H9 (cell line): ENCODE measurements around the gene DSP. TPM values are rescaled to one million over a fixed set of nuclear protein-coding genes. Genes with fewer than 3 reads are reported as not detected.

Experiments used
- DNase-seq: peaks from one replicate; pipeline ENCODE4 v3.0.0-alpha.2; 2017
- H2AFZ ChIP-seq: one replicate; pipeline ENCODE4 v1.6.1; 2013; ENCODE audit warnings: mild to moderate bottlenecking, low read length, control low read depth, moderate library complexity
- H2AK5ac ChIP-seq: 2 replicates; pipeline ENCODE4 v1.6.1; 2013; ENCODE audit warnings: low read length, control low read depth, mixed read lengths; ENCODE audit not compliant: insufficient read length
- H2BK120ac ChIP-seq: one replicate; pipeline ENCODE4 v1.6.1; 2013; ENCODE audit warnings: low read depth, mild to moderate bottlenecking, low read length, control low read depth, inconsistent platforms; ENCODE audit not compliant: poor library complexity, severe bottlenecking
- H2BK12ac ChIP-seq: 2 replicates; pipeline ENCODE4 v1.6.1; 2013; ENCODE audit warnings: low read length, control low read depth, mixed read lengths, low read depth; ENCODE audit not compliant: insufficient read length
- H2BK15ac ChIP-seq: 2 replicates; pipeline ENCODE4 v1.6.1; 2013; ENCODE audit warnings: low read depth, low read length, control low read depth
- H2BK20ac ChIP-seq: one replicate; pipeline ENCODE4 v1.6.1; 2013; ENCODE audit warnings: low read depth, mild to moderate bottlenecking, low read length, control low read depth, inconsistent platforms; ENCODE audit not compliant: poor library complexity, severe bottlenecking
- H2BK5ac ChIP-seq: 2 replicates; pipeline ENCODE4 v1.6.1; 2013; ENCODE audit warnings: low read length, control low read depth, mixed read lengths; ENCODE audit not compliant: insufficient read length
- H3K14ac ChIP-seq: 2 replicates; pipeline ENCODE4 v1.6.1; 2013; ENCODE audit warnings: low read length, control low read depth; ENCODE audit not compliant: insufficient read depth
- H3K18ac ChIP-seq: 2 replicates; pipeline ENCODE4 v1.6.1; 2013; ENCODE audit warnings: low read depth, mild to moderate bottlenecking, mixed read lengths, low read length, control low read depth; ENCODE audit not compliant: insufficient read length
- H3K23ac ChIP-seq: 2 replicates; pipeline ENCODE4 v1.6.1; 2013; ENCODE audit warnings: low read length, control low read depth, mixed read lengths, low read depth; ENCODE audit not compliant: insufficient read length
- H3K23me2 ChIP-seq: 2 replicates; pipeline ENCODE4 v1.6.1; 2013; ENCODE audit warnings: low read depth, mild to moderate bottlenecking, mixed read lengths, low read length, control low read depth; ENCODE audit not compliant: insufficient read length, poor library complexity, severe bottlenecking
- H3K27ac ChIP-seq: 2 replicates; pipeline ENCODE4 v1.5.1; 2013; ENCODE audit warnings: low read length, control low read depth, mixed read lengths, low read depth; ENCODE audit not compliant: insufficient read length
- H3K27me3 ChIP-seq: 2 replicates; pipeline ENCODE4 v1.6.1; 2013; ENCODE audit warnings: low read length, control low read depth, inconsistent platforms; ENCODE audit not compliant: insufficient read depth
- H3K4ac ChIP-seq: 2 replicates; pipeline ENCODE4 v1.6.1; 2013; ENCODE audit warnings: low read depth, mild to moderate bottlenecking, control low read depth, inconsistent platforms, low read length, moderate library complexity
- H3K4me1 ChIP-seq: 2 replicates; pipeline ENCODE4 v1.6.1; 2013; ENCODE audit warnings: low read length, control low read depth, inconsistent platforms; ENCODE audit not compliant: insufficient read depth
- H3K4me2 ChIP-seq: 2 replicates; pipeline ENCODE4 v1.6.1; 2013; ENCODE audit warnings: low read length, control low read depth, mixed read lengths; ENCODE audit not compliant: insufficient read length, insufficient read depth
- H3K56ac ChIP-seq: 2 replicates; pipeline ENCODE4 v1.6.1; 2013; ENCODE audit warnings: low read depth, mild to moderate bottlenecking, mixed read lengths, low read length, control low read depth; ENCODE audit not compliant: insufficient read length
- H3K79me1 ChIP-seq: 2 replicates; pipeline ENCODE4 v1.6.1; 2013; ENCODE audit warnings: low read depth, mild to moderate bottlenecking, moderate library complexity, low read length, control low read depth, inconsistent platforms; ENCODE audit not compliant: insufficient read depth, poor library complexity, severe bottlenecking
- H3K79me2 ChIP-seq: 2 replicates; pipeline ENCODE4 v1.6.1; 2013; ENCODE audit warnings: low read length, control low read depth, inconsistent platforms; ENCODE audit not compliant: insufficient read depth
- H3K9ac ChIP-seq: 2 replicates; pipeline ENCODE4 v1.6.1; 2013; ENCODE audit warnings: low read length, control low read depth, mixed read lengths; ENCODE audit not compliant: insufficient read length; ENCODE audit errors: extremely low read depth
- H3K9me3 ChIP-seq: one replicate; pipeline ENCODE4 v1.6.1; 2013; ENCODE audit warnings: low read depth, low read length, inconsistent platforms; ENCODE audit not compliant: control insufficient read depth
- H3T11ph ChIP-seq: one replicate; pipeline ENCODE4 v1.6.1; 2013; ENCODE audit warnings: mild to moderate bottlenecking, low read length, control low read depth, inconsistent platforms
- H4K20me1 ChIP-seq: one replicate; pipeline ENCODE4 v1.6.1; 2013; ENCODE audit not compliant: control insufficient read depth, insufficient read length, insufficient read depth
- H4K5ac ChIP-seq: 2 replicates; pipeline ENCODE4 v1.6.1; 2013; ENCODE audit warnings: low read depth, mild to moderate bottlenecking, mixed read lengths, low read length, control low read depth; ENCODE audit not compliant: insufficient read length
- H4K8ac ChIP-seq: replicated peaks from 2 replicates; pipeline ENCODE4 v1.6.1; 2013; ENCODE audit warnings: low read length, control low read depth, mixed read lengths, low read depth; ENCODE audit not compliant: insufficient read length
- H4K91ac ChIP-seq: 2 replicates; pipeline ENCODE4 v1.6.1; 2013; ENCODE audit warnings: low read depth, mild to moderate bottlenecking, moderate library complexity, mixed read lengths, low read length, control low read depth; ENCODE audit not compliant: insufficient read length
- H3K27ac Mint-ChIP-seq, 3 experiments: 2 replicates in 2 of 3; 3 replicates in 1 of 3; pipeline ENCODE4 v1.8.0; 2020 to 2021; ENCODE audit warnings: mixed read lengths in 3 of 3, mild to moderate bottlenecking in 1 of 3, moderate library complexity in 1 of 3
- H3K27me3 Mint-ChIP-seq: 2 replicates; pipeline ENCODE4 v1.8.0; 2021; ENCODE audit warnings: low read depth, mild to moderate bottlenecking, moderate library complexity, mixed read lengths
- H3K36me3 Mint-ChIP-seq, 3 experiments: 2 replicates in 2 of 3; 3 replicates in 1 of 3; pipeline ENCODE4 v1.8.0; 2020 to 2021; ENCODE audit warnings: low read depth in 3 of 3, mixed read lengths in 3 of 3; ENCODE audit not compliant: insufficient read depth in 1 of 3
- H3K4me1 Mint-ChIP-seq, 2 experiments: 2 replicates each; pipeline ENCODE4 v1.8.0; 2020; ENCODE audit warnings: mixed read lengths in 2 of 2
- H3K4me3 Mint-ChIP-seq, 2 experiments: 2 replicates in 1 of 2; 3 replicates in 1 of 2; pipeline ENCODE4 v1.8.0; 2020 to 2021; ENCODE audit warnings: mild to moderate bottlenecking in 2 of 2, mixed read lengths in 2 of 2, moderate library complexity in 1 of 2
- H3K9me3 Mint-ChIP-seq, 2 experiments: 2 replicates in 1 of 2; 3 replicates in 1 of 2; pipeline ENCODE4 v1.8.0; 2020; ENCODE audit warnings: mild to moderate bottlenecking in 2 of 2, mixed read lengths in 2 of 2, moderate library complexity in 1 of 2
- WGBS: extraction: QIAGEN DNeasy Blood & Tissue Kit; methylation state at CpG from one replicate; pipeline ENCODE4 v1.1.7; 2013; ENCODE audit warnings: missing lambda C conversion rate, low lambda C conversion rate, mixed read lengths; ENCODE audit not compliant: insufficient read length; ENCODE audit errors: extremely low coverage; 5-methylcytosine and 5-hydroxymethylcytosine counted together
- total RNA-seq: library from RNA; stranded (reverse); gene quantifications from 2 replicates; pipeline ENCODE4 v1.2.1, GENCODE V29; 2021
- TF ChIP-seq, protein P1 (sequence below): fragments of 200-600 bp; sonication (generic); conservative IDR thresholded peaks from 3 replicates; pipeline ENCODE4 v1.8.0; 2021; ENCODE audit warnings: antibody characterized with exemption, mild to moderate bottlenecking

The DSP gene
- total RNA-seq, 1 experiment from 2014 or later: 48.9 TPM

GRCh38 chr6:7621761-7622160 is 80.3 kb downstream of the DSP start:
- Histone ChIP-seq H4K91ac (no peak overlapping the region), H3K27me3 (no peaks in the 10 kb centered on the region), H3K14ac (no peak overlapping the region), H4K8ac (no peak overlapping the region), H2BK120ac (no peak overlapping the region), H3K18ac (no peak overlapping the region), H3K4me1 (no peaks in the 10 kb centered on the region; the same call in 1 of the 2 replicates), H2AK5ac (no peak overlapping the region), H2BK12ac (no peak overlapping the region), H3K9ac (no peak overlapping the region), H3K23ac (no peak overlapping the region), H3K79me1 (no peaks in the 10 kb centered on the region), H2BK15ac (no peak overlapping the region), H4K20me1 (no peaks in the 10 kb centered on the region), H3K9me3 (no peaks in the 10 kb centered on the region), H3K79me2 (no peaks in the 10 kb centered on the region), H2BK20ac (no peak overlapping the region), H3T11ph (no peak overlapping the region), H3K23me2 (no peaks in the 10 kb centered on the region), H4K5ac (no peak overlapping the region), H3K56ac (no peak overlapping the region), H3K27ac (no peak overlapping the region), H3K4ac (no peak overlapping the region), H2BK5ac (no peak overlapping the region), H2AFZ (no peak overlapping the region), H3K4me2 (no peak overlapping the region)
- peaks cover 2% of the 10 kb centered on the region for H3K27me3 Mint-ChIP-seq
- no peak overlapping the region for H3K4me3 Mint-ChIP-seq
- no peak overlapping the region for H3K27ac Mint-ChIP-seq
- H3K36me3 Mint-ChIP-seq: no peaks in the 10 kb centered on the region
- DNase-seq: no peak
- no CpG with 5 or more reads among the region's 5 CpGs for WGBS
- H3K4me1 Mint-ChIP-seq: peaks cover 20 to 24% of the 10 kb centered on the region in 2 experiments
- H3K9me3 Mint-ChIP-seq: no peaks in the 10 kb centered on the region
- TF ChIP-seq, protein P1, sequence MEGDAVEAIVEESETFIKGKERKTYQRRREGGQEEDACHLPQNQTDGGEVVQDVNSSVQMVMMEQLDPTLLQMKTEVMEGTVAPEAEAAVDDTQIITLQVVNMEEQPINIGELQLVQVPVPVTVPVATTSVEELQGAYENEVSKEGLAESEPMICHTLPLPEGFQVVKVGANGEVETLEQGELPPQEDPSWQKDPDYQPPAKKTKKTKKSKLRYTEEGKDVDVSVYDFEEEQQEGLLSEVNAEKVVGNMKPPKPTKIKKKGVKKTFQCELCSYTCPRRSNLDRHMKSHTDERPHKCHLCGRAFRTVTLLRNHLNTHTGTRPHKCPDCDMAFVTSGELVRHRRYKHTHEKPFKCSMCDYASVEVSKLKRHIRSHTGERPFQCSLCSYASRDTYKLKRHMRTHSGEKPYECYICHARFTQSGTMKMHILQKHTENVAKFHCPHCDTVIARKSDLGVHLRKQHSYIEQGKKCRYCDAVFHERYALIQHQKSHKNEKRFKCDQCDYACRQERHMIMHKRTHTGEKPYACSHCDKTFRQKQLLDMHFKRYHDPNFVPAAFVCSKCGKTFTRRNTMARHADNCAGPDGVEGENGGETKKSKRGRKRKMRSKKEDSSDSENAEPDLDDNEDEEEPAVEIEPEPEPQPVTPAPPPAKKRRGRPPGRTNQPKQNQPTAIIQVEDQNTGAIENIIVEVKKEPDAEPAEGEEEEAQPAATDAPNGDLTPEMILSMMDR: no peak
